ENCODE results near the gene SHOX. TPM values are rescaled to one million over a fixed set of nuclear protein-coding genes. Genes with fewer than 3 reads are reported as not detected.

Gene SHOX
- total and polyA plus RNA-seq, 10 of the 15 experiments (the other 5 are each of a cell fraction or from before 2014, with no cell fraction given): 0.42 TPM; not detected in 9

DNA sequence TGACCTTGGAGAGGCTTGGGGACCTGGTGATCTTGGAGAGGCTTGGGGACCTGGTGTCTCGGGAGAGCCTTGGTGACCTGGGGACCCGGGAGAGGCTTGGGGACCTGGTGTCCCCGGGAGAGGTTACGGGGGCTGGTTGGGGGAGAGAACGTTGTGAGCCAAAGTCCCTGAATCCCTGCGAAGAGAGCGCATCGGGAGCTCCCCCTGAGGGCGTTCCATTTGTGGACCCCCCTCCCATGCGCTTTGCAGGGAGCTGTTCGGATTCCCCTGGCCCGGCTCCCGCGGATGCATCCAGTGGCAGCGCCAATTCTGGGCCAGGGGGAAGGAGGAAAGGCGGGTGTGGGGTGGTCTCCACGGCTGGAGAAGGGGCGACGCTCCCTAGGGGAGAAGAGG lies 13.3 kb downstream of the SHOX start (continued):
- TF ChIP-seq HDGF (IDR thresholded peaks at IDR 0.05): no peak
- TF ChIP-seq, protein P1, sequence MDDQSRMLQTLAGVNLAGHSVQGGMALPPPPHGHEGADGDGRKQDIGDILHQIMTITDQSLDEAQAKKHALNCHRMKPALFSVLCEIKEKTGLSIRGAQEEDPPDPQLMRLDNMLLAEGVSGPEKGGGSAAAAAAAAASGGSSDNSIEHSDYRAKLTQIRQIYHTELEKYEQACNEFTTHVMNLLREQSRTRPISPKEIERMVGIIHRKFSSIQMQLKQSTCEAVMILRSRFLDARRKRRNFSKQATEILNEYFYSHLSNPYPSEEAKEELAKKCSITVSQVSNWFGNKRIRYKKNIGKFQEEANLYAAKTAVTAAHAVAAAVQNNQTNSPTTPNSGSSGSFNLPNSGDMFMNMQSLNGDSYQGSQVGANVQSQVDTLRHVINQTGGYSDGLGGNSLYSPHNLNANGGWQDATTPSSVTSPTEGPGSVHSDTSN (IDR thresholded peaks at IDR 0.05; ENCODE audit: insufficient replicate concordance, low read depth, low read length): no peak
- TF ChIP-seq, protein P2, sequence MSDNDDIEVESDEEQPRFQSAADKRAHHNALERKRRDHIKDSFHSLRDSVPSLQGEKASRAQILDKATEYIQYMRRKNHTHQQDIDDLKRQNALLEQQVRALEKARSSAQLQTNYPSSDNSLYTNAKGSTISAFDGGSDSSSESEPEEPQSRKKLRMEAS (IDR thresholded peaks at IDR 0.05; ENCODE audit: low read depth, low read length): no peak
- TF ChIP-seq, protein P3, sequence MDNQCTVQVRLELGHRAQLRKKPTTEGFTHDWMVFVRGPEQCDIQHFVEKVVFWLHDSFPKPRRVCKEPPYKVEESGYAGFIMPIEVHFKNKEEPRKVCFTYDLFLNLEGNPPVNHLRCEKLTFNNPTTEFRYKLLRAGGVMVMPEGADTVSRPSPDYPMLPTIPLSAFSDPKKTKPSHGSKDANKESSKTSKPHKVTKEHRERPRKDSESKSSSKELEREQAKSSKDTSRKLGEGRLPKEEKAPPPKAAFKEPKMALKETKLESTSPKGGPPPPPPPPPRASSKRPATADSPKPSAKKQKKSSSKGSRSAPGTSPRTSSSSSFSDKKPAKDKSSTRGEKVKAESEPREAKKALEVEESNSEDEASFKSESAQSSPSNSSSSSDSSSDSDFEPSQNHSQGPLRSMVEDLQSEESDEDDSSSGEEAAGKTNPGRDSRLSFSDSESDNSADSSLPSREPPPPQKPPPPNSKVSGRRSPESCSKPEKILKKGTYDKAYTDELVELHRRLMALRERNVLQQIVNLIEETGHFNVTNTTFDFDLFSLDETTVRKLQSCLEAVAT (IDR thresholded peaks at IDR 0.05): no peak
- TF ChIP-seq, protein P4, sequence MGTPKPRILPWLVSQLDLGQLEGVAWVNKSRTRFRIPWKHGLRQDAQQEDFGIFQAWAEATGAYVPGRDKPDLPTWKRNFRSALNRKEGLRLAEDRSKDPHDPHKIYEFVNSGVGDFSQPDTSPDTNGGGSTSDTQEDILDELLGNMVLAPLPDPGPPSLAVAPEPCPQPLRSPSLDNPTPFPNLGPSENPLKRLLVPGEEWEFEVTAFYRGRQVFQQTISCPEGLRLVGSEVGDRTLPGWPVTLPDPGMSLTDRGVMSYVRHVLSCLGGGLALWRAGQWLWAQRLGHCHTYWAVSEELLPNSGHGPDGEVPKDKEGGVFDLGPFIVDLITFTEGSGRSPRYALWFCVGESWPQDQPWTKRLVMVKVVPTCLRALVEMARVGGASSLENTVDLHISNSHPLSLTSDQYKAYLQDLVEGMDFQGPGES (IDR thresholded peaks at IDR 0.05): no peak

DNA sequence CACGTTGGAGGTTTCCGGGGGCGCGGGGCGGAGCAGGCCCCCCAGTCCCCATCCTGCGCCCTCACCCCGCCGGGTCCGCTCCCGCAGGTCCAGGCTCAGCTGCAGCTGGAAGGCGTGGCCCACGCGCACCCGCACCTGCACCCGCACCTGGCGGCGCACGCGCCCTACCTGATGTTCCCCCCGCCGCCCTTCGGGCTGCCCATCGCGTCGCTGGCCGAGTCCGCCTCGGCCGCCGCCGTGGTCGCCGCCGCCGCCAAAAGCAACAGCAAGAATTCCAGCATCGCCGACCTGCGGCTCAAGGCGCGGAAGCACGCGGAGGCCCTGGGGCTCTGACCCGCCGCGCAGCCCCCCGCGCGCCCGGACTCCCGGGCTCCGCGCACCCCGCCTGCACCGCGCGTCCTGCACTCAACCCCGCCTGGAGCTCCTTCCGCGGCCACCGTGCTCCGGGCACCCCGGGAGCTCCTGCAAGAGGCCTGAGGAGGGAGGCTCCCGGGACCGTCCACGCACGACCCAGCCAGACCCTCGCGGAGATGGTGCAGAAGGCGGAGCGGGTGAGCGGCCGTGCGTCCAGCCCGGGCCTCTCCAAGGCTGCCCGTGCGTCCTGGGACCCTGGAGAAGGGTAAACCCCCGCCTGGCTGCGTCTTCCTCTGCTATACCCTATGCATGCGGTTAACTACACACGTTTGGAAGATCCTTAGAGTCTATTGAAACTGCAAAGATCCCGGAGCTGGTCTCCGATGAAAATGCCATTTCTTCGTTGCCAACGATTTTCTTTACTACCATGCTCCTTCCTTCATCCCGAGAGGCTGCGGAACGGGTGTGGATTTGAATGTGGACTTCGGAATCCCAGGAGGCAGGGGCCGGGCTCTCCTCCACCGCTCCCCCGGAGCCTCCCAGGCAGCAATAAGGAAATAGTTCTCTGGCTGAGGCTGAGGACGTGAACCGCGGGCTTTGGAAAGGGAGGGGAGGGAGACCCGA lies 14.0 kb downstream of the SHOX start:
- Histone ChIP-seq H3K27ac (ENCODE audit: control insufficient read depth, insufficient read depth) (no peak overlapping the region), H3K9ac (ENCODE audit: control insufficient read depth, insufficient read depth, low read length) (no peak overlapping the region), H2AFZ (ENCODE audit: control insufficient read depth, low read depth, low read length) (no peak overlapping the region), H3K36me3 (ENCODE audit: control insufficient read depth in 2 of 2, insufficient read depth in 2 of 2, low read length in 1 of 2) (no peaks in the 10 kb centered on the region), H3K9me3 (replicated peaks; ENCODE audit: control insufficient read depth, insufficient read depth, low read length) (no peaks in the 10 kb centered on the region; the same call in 2 of the 3 replicates), H4K20me1 (ENCODE audit: control insufficient read depth, insufficient read depth) (no peaks in the 10 kb centered on the region), H3K79me2 (ENCODE audit: control insufficient read depth, insufficient read depth, low read length) (no peaks in the 10 kb centered on the region), H3K27me3 (replicated peaks in 1 of 2; ENCODE audit: control insufficient read depth in 2 of 2, insufficient read depth in 2 of 2, low read length in 1 of 2) (no peaks in the 10 kb centered on the region), H3K4me1 (ENCODE audit: control insufficient read depth, insufficient read depth, low read length) (no peaks in the 10 kb centered on the region), H3K4me3 (no peak overlapping the region), H3K4me2 (ENCODE audit: control insufficient read depth, insufficient read depth) (no peak overlapping the region)
- in situ Hi-C loops (cut with MboI): loop anchor here (5.0 kb wide), 1 partner anchor 52 kb away; no protein-coding TSS in a partner anchor
- WGBS (ENCODE audit: insufficient coverage, insufficient replicate concordance, low lambda C conversion rate, missing lambda C conversion rate): 37% methylated on average over 54 of the region's 95 CpGs
- CTCF ChIA-PET: no interaction called here
- TF ChIP-seq SUPT20H (IDR thresholded peaks at IDR 0.05; ENCODE audit: borderline replicate concordance, control insufficient read depth, low read depth, low read length) (no peak), PAX5 (IDR thresholded peaks at IDR 0.05; ENCODE audit: borderline replicate concordance, low read depth, low read length) (no peak), CHD4 (IDR thresholded peaks at IDR 0.05) (no peak), POU2F2 (IDR thresholded peaks at IDR 0.05; ENCODE audit: borderline replicate concordance, low read depth, low read length) (no peak)
- TF ChIP-seq, protein P5, sequence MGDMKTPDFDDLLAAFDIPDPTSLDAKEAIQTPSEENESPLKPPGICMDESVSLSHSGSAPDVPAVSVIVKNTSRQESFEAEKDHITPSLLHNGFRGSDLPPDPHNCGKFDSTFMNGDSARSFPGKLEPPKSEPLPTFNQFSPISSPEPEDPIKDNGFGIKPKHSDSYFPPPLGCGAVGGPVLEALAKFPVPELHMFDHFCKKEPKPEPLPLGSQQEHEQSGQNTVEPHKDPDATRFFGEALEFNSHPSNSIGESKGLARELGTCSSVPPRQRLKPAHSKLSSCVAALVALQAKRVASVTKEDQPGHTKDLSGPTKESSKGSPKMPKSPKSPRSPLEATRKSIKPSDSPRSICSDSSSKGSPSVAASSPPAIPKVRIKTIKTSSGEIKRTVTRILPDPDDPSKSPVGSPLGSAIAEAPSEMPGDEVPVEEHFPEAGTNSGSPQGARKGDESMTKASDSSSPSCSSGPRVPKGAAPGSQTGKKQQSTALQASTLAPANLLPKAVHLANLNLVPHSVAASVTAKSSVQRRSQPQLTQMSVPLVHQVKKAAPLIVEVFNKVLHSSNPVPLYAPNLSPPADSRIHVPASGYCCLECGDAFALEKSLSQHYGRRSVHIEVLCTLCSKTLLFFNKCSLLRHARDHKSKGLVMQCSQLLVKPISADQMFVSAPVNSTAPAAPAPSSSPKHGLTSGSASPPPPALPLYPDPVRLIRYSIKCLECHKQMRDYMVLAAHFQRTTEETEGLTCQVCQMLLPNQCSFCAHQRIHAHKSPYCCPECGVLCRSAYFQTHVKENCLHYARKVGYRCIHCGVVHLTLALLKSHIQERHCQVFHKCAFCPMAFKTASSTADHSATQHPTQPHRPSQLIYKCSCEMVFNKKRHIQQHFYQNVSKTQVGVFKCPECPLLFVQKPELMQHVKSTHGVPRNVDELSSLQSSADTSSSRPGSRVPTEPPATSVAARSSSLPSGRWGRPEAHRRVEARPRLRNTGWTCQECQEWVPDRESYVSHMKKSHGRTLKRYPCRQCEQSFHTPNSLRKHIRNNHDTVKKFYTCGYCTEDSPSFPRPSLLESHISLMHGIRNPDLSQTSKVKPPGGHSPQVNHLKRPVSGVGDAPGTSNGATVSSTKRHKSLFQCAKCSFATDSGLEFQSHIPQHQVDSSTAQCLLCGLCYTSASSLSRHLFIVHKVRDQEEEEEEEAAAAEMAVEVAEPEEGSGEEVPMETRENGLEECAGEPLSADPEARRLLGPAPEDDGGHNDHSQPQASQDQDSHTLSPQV (IDR thresholded peaks at IDR 0.05): no peak
- SMC1A ChIA-PET (ENCODE audit: uncharacterized antibody, unreplicated experiment): no interaction called here
- POLR2A ChIA-PET: no interaction called here
- DNase-seq (ENCODE audit: low read depth, low spot score) (no peak), FAIRE-seq (no peak), ATAC-seq (no peak)
- RAD21 ChIA-PET (ENCODE audit: unreplicated experiment): no interaction called here
- BruUV-seq (replicated peaks): no TSS peak
- intact Hi-C loops (cut with micrococcal nuclease; ENCODE audit: unreplicated experiment): no loop called here

Measured in GM12878 (cell line).